22Rv1 (cell line): ENCODE data around the gene HTR2C.

ENCODE experiments used
- H3K27ac ChIP-seq: fragments of 450-650 bp; 2 replicates; pipeline ENCODE4 v1.5.1; 2017
- ZFX ChIP-seq: fragments of 450-650 bp; IDR thresholded peaks from 2 replicates; pipeline ENCODE4 v1.6.1; 2017; ENCODE audit warnings: antibody characterized with exemption, borderline replicate concordance
- TF ChIP-seq, protein P1 (sequence below): fragments of 450-650 bp; IDR thresholded peaks from 2 replicates; pipeline ENCODE4 v1.5.1; 2017; ENCODE audit warnings: mild to moderate bottlenecking

HTR2C gene

GRCh38 chrX:114583646-114584374 lies at the start of gene HTR2C:
TSS of gene HTR2C (plus strand) at chrX:114584086. CDS start at chrX:114726937, 142,851 bp downstream.
- H3K27ac ChIP-seq, result no peak within 1 kb of the TSS
- TF ChIP-seq, protein P1, sequence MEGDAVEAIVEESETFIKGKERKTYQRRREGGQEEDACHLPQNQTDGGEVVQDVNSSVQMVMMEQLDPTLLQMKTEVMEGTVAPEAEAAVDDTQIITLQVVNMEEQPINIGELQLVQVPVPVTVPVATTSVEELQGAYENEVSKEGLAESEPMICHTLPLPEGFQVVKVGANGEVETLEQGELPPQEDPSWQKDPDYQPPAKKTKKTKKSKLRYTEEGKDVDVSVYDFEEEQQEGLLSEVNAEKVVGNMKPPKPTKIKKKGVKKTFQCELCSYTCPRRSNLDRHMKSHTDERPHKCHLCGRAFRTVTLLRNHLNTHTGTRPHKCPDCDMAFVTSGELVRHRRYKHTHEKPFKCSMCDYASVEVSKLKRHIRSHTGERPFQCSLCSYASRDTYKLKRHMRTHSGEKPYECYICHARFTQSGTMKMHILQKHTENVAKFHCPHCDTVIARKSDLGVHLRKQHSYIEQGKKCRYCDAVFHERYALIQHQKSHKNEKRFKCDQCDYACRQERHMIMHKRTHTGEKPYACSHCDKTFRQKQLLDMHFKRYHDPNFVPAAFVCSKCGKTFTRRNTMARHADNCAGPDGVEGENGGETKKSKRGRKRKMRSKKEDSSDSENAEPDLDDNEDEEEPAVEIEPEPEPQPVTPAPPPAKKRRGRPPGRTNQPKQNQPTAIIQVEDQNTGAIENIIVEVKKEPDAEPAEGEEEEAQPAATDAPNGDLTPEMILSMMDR, result no peak
- TF ChIP-seq ZFX, result no peak

DNA sequence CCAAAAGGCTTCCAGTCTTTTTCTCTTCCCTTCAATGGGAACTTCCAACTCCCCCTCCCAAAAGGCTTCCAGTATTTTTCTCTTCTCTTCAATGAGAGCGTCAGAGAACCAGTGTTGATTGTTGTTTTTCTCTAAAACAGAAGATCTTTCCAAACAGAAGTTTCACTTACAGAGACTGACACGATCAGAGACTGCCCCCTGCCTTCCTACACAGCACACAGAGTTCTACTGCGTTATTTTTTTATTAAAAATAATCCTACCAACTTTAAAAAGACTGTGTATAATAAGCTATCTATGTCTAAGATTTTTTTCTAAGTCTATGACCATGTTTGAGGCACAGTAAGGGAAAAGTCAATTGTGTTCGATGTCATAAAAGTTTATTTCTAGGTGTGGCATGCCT lies 3.5 kb upstream of the HTR2C start:
- TF ChIP-seq, protein P1, result peak; percentile 19; the same call in 1 of the 2 replicates
- TF ChIP-seq ZFX, result no peak
- no peak overlapping the region for H3K27ac ChIP-seq

GRCh38 chrX:114581528-114582263 lies 2.2 kb upstream of the HTR2C start:
- TF ChIP-seq ZFX, result no peak
- TF ChIP-seq, protein P1, result no peak
- no peak overlapping the region for H3K27ac ChIP-seq

- H3K27ac ChIP-seq, result no peak overlapping the region
- TF ChIP-seq ZFX, result no peak
- TF ChIP-seq, protein P1, result no peak
Measured at GRCh38 chrX:114582264-114582632, 1.6 kb upstream of the HTR2C start.

DNA sequence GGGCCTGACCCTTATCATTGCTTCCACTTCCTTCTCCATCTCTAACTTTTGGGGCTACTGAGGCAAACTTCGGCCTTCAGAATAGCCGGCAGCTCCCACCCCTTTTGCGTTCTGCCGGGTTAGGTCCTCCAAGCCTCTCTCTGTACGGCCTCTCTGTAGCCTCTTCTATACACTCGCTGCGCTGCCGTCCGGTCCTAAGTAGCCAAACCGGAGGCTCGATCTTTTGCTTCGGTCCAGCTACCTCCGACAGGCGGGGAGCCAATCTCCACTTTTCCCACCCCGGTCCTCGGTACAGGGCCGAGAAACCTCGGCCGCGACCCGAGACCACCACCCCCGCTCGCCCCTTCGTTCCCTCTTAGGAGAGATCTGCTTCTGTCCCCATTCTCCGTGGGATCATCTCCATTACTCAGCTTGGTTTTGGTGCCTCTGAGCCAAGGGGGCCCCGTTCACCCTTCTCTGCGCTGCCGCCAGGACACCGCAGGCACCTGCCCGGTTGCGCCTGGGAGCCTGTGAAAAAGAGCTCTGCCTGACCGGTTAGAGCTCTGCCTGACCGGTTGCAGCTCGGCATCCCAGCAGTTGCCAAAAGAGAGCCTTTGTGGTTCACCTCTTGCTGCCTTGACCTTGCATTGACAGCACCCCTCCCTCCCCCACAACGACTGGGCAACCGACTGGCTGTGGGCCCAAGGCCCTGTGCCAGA lies 1.0 kb upstream of the HTR2C start:
- H3K27ac ChIP-seq, result no peak overlapping the region
- TF ChIP-seq, protein P1, result no peak
- TF ChIP-seq ZFX, result no peak

- TF ChIP-seq ZFX, result no peak
- TF ChIP-seq, protein P1, result no peak
- no peak overlapping the region for H3K27ac ChIP-seq
Measured at GRCh38 chrX:114584375-114584943, 573 bp downstream of the HTR2C start.
